Amniotic stem cell (primary cell): ENCODE results near the gene TMEM145.
"Not testable (repeated sequence)": the region's sequence is repeated elsewhere in the genome, so short reads cannot be mapped to it uniquely, and the experiment has no call there.

Experiments
- DNase-seq: peaks from one replicate; lab custom pipeline; 2025; lab: John Stamatoyannopoulos, UW

Gene TMEM145

DNA sequence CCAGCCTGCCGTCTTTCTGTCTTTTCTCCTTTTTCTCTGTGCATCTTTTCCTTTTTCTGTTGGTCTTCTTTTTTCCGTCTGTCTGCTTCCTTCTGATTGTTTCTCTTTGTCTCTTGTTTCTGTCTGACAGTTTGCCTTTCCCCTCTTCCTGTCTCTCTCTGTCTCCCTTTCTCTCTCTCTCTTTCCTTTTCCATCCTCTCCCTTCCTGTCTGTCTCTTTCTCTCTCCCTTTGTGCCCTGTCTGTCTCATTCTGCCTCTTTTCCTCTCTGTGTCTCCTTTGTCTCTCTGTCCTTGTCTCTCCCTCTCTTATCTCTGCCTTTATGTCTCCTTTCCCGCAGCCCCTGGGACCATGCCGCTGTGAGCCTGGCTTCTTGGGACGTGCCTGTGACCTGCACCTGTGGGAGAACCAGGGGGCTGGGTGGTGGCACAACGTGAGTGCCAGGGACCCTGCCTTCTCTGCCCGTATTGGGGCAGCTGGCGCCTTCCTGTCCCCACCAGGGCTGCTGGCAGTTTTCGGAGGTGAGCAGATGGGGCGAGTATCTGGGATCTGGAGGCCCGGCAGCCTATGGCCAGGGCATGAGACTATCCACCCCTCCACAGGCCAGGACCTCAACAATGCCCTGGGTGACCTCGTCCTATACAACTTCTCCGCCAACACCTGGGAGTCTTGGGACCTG is 21.7 kb downstream of the TMEM145 start:
- no peak for DNase-seq

- no peak for DNase-seq
These were observed 22.3 kb downstream of the TMEM145 start for GRCh38 chr19:42335374-42335936.

- DNase-seq, result no peak
These were observed 22.9 kb downstream of the TMEM145 start for GRCh38 chr19:42335971-42336370.

DNA sequence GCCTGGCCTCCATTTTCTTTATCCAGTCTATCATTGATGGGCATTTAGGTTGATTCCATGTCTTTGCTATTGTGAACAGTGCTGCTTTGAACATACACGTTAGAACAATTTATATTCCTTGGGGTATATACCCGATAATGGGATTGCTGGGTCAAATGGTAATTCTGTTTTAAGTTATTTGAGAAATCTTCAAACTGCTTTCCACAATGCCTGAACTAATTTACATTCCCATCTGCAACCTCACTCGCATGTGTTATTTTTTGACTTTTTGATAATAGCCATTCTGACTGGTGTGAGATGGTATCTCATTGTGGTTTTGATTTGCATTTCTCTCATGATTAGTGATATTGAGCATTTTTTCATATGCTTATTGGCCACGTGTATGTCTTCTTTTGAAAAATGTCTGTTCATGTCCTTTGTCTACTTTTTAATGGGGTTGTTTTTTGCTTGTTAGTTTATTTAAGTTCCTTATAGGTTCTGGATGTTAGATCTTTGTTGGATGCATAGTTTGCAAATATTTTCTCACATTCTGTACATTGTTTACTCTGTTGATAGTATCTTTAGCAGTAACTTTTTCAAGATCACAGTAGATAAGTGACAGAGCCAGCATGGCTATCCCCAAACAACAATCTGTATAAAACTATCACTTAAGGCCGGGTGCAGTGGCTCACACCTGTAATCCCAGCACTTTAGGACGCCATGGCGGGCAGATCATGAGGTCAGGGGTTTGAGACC is 26.2 kb downstream of the TMEM145 start:
- not testable (repeated sequence) for DNase-seq

- DNase-seq, result not testable (repeated sequence)
These were observed 26.8 kb downstream of the TMEM145 start for GRCh38 chr19:42339922-42340321.

- DNase-seq, result no peak
These were observed 30.4 kb downstream of the TMEM145 start for GRCh38 chr19:42343344-42344110.

DNA sequence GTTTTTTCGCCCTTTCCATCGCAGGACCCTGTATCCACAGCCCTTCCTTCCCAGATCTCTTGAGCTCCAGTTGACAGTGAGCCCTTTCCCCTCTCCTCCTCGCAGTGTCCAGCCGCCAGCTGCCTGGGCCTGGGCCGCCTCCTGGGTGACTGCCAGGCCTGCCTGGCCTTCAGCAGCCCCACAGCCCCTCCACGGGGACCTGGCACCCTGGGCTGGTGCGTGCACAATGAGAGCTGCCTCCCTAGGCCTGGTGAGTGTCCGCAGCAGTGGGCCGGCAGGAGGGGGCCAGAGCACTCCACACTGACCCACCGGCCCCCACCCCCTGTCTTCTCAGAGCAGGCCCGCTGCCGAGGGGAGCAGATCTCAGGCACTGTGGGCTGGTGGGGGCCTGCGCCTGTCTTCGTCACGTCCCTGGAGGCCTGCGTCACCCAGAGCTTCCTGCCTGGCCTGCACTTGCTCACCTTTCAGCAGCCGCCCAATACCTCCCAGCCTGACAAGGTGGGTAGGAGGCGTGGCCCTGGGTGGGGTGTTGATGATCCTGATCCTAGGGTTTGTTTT is 31.3 kb downstream of the TMEM145 start:
- DNase-seq, result no peak

GRCh38 chr19:42345191-42345812 is 32.2 kb downstream of the TMEM145 start:
- DNase-seq, result no peak

DNA sequence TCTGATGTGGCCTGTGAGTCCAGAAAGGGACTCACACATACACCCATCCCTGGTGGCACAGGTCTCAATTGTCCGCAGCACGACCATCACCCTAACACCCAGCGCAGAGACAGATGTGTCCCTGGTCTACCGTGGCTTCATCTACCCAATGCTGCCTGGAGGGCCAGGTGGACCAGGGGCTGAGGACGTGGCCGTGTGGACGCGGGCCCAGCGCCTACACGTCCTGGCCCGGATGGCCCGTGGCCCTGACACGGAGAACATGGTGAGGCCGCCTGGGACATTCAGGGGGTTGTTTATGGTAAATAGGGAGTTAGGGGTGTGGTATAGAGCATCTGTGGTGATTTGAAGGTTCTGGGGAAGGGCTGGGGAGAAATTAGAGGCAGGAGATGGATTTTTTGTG is 35.1 kb downstream of the TMEM145 start:
- DNase-seq, result no peak

- DNase-seq, result no peak
These were observed 36.4 kb downstream of the TMEM145 start for GRCh38 chr19:42349378-42350107.

DNA sequence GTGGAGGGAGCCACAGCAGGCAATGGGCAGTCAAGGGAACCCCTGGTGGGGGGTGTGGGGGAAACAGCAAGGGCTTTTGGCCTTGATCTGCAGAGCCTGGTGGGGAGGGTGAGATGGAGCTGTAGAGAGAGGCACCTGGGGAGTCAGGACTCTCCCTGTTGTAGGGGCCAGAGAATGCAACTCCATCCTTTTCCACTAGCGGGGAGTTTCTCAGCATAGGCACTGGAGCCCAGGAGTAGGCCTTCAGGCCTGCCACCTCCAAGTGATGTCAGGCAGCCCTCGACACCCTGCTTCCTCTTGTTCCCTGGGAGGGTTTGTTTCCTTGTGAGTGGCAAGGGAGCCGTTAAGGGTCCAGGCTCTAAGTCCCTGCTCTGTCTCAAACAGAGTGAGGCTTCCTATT is 37.3 kb downstream of the TMEM145 start:
- no peak for DNase-seq

DNA sequence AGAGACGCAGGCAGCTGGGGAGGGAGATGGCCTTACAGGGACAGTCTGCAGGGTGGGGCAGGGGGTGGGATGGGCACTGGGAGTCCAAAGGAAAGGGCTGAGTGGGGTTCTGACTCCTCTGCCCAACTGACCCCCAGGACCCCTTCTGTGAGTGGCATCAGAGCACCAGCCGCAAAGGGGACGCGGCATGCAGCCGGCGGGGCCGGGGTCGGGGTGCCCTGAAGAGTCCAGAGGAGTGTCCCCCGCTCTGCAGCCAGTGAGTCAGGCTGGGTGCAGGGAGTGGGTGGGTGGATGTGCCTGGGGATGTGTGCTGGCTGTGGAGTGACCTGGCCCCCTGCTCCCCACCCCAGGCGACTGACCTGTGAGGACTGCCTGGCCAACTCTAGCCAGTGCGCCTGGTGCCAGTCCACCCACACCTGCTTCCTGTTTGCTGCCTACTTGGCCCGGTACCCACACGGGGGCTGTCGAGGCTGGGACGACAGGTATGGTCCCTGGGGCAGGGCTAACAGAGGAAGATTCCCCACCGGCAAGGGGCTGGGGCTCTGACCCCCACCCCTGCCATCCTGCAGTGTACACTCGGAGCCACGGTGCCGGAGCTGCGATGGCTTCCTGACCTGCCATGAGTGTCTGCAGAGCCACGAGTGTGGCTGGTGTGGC is 38.1 kb downstream of the TMEM145 start:
- DNase-seq, result no peak

DNA sequence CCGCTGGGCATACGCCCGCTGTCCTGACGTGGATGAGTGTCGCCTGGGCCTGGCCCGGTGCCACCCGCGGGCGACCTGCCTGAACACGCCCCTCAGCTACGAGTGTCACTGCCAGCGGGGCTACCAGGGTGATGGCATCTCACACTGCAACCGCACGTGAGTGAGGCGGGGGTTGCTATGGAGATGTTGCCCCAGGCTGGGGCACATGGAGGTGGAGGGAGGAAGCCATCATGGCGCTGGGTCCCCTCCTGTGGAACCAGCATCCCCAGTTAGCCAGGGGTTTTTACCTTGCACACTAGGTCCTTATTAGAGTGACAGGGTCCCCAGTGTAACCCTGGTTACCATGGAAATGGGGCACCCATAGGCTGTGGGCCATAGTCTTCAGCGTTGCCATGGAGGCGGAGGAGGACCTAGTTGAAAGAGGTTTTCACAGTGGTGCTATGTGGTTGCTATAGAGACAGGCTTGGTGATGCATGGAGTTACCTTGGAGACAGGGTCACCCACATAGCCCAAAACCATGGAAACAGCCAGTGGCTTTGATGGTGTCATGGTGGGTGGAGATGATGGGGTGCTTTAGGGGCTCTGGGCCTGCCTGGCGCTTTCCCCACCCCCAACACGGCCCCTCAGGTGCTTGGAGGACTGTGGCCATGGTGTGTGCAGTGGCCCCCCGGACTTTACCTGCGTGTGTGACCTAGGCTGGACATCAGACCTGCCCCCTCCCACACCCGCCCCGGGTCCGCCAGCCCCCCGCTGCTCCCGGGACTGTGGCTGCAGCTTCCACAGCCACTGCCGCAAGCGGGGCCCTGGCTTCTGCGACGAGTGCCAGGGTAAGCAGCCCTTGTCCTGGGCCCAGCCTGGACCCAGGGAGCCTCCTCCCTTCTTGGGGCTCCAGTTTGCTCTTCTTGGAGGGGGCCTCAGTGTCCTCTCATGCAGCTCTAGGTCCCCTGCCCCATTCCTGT is 39.5 kb downstream of the TMEM145 start:
- DNase-seq, result no peak

DNA sequence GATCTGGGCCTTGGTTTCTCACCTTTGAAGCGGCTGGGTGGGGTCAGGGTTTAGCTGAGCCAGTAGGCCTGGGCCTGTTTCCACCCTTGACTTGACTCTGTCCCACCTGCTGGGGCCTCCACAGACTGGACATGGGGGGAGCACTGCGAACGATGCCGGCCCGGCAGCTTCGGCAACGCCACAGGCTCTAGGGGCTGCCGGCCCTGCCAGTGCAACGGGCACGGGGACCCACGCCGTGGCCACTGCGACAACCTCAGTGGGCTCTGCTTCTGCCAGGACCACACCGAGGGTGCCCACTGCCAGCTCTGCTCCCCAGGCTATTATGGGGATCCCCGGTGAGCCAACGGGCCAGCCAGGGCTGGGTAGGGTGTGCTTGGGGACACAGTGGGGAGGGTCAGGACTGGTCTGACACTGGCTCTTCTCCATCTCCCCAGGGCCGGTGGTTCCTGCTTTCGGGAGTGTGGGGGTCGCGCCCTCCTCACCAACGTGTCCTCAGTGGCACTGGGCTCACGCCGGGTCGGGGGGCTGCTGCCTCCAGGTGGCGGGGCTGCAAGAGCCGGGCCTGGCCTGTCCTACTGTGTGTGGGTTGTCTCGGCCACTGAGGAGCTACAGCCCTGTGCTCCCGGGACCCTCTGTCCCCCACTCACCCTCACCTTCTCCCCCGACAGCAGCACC is 40.4 kb downstream of the TMEM145 start:
- no peak for DNase-seq

- no peak for DNase-seq
These were observed 42.8 kb downstream of the TMEM145 start for GRCh38 chr19:42355896-42356295.

DNA sequence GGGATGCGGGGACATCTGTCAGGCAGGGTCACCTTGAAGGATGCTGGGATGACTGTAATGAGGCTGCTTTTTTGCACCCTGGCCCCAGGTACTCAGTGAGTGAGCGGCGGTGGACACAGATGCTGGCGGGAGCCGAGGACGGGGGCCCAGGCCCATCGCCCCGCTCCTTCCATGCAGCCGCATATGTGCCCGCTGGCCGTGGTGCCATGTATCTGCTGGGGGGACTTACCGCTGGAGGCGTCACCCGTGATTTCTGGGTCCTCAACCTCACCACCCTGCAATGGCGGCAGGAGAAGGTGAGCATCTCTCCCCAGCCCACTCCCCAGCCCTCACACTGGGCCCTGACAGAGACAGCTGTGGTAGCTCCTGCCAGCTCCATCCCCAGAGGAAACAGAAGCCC is 43.6 kb downstream of the TMEM145 start:
- no peak for DNase-seq

DNA sequence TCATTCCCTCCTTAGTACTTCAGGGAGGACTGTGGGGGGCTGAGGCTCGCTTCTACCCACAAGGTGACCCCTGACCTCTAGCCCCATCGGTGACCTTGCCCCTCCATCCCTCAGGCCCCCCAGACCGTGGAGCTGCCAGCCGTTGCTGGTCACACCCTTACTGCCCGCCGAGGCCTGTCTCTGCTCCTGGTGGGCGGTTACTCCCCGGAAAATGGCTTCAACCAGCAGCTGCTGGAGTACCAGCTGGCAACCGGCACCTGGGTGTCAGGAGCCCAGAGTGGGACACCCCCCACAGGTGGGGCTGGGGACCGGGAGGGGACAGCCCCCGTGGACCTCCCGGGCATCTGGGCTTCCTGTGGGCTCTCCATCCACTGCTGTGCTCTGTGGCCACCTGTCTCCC is 44.2 kb downstream of the TMEM145 start:
- no peak for DNase-seq

DNA sequence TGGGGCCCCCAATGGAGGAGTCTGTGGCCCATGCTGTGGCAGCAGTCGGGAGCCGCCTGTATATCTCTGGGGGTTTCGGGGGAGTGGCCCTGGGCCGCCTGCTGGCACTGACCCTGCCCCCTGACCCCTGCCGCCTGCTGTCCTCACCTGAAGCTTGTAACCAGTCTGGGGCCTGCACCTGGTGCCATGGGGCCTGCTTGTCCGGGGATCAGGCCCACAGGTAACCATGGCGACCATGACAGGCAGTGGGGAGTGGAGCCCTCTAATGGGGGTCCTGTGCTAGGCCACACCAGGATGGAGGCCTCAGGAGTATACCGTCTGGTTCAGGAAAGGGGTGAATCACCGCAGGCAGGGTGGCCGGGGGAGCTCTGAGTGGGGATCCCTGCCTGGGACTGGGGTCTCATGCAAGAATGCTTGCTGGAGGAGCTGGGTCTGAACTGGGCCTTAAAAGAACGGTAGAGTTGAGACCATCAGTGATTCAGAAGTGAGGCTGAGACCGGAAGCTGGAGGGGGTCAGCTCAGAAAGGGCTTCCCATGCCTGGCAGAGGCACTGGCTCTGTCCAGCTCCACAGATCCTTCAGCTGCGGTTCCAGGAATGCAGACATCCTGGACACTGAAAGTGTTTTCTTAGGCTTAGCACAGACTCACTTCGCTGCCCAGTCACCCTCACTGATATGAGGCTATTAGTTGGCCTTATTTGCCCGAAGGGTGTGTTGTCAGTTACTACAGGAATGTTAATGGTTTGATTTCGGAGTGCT is 47.9 kb downstream of the TMEM145 start:
- DNase-seq, result peak; percentile 2
